ENCODE results near the gene MX2.
A peak's percentile ranks its signal among the peaks of the same experiment; 100 is the strongest.

Gene MX2

GRCh38 chr21:41364308-41364707, 2.5 kb downstream of the MX2 start:
- DNase-seq (ENCODE audit: low read depth), result no peak

GRCh38 chr21:41365377-41366107, 3.7 kb downstream of the MX2 start:
- DNase-seq (ENCODE audit: low read depth), result no peak

- DNase-seq (ENCODE audit: low read depth), result peak; percentile 64
Measured at GRCh38 chr21:41366522-41367151, 4.8 kb downstream of the MX2 start.

- DNase-seq (ENCODE audit: low read depth), result no peak
Measured at GRCh38 chr21:41367301-41367944, 5.6 kb downstream of the MX2 start.

DNA sequence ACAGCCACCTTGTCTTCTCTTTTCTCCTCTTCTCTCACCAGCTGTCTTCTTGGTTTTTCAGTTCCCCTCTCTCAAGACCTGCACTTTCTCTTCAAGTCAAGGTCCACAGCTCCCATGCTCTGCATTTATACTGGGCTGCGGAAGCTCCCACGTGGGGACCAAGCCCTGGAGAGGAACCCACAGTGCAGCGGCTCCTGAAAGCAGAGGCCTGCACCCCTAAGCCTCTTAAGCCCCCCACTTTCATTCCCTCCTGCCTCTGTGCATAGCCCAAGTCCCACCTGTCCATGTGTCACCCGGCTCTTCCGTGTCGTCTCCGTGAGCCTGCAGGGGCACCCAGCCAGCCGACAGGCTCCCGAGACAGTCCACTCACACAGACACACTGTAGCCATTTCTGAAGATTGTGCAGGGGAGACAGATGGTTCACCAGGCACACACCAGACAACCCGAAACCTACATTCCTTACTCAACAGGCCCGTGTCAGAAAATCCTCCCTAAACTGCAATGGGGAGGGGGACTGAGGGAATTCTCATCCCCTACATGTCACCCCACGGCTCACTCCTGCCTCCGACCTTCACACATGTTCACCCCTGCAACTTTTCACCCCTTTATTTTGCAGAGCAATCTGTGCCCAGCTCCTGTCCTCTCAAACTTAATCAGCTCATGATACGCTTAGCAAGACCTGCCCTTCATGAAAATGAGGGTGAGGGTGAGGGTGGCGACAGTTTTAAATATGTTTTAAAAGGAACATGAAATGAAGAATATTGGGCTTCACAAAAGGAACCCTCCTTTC, 6.3 kb downstream of the MX2 start:
- no peak for DNase-seq (ENCODE audit: low read depth)

DNA sequence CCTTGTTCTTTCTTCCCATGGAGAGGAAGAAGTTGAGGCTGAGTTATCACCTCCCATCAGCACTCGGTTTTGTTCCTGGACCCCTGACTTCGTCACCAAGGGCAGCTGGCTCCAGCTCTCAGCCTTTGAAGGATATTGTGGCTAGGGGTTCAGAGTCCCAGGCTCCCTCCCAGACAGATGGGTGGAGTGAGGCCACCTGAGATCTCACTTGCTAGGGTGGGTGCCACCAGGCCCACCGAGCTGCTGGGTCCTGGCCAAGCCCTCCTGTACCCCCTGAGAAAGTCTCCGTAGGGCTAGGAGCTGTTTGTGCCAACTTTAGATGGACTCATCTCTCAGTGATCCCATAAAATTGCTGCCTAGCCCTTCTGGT, 6.9 kb downstream of the MX2 start:
- DNase-seq (ENCODE audit: low read depth), result no peak

GRCh38 chr21:41369105-41369919, 7.5 kb downstream of the MX2 start:
- no peak for DNase-seq (ENCODE audit: low read depth)

DNA sequence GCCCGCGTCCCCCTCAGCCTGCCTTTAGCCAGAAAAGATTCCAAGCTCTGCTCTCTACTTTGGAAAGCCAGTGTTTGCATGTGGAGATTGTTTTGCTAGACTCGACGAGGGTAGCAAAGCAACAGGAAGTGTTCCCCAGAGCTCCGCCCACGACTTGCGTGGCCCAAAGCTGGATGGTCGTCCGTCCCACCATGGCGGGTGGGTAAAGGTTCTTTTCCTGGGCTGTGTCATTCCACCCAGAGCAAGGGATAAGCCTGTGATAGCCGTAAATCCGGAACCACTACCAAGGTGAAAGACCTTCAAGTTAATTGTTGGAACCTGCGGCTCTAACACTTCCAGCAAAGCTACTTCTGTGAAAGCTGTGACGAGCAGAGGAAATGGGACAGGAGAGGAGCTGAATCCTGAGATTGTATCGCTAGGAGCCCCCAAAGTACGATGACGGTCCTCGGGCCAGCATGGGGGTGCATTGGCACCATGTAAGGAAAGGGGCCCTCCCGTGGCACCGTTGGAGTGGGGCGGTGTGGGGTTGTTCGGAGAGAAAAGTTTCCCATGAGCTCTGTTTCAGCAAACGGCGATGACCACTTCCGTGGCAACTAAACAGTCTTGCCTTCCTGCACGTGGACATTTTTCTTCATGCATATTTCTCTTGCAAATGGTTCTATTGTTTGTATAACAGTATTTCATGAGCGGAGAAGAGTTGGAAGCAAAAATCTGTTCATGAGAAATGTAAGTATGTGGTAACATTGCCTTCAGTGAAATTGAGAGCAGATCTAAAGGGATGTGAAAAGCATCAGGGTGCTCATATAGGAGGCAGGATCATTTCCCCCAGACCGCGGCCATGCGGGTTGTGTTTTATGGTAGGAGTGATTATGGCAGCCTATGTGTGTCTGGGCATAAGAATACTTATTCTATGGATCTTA, 8.4 kb downstream of the MX2 start:
- no peak for DNase-seq (ENCODE audit: low read depth)

DNA sequence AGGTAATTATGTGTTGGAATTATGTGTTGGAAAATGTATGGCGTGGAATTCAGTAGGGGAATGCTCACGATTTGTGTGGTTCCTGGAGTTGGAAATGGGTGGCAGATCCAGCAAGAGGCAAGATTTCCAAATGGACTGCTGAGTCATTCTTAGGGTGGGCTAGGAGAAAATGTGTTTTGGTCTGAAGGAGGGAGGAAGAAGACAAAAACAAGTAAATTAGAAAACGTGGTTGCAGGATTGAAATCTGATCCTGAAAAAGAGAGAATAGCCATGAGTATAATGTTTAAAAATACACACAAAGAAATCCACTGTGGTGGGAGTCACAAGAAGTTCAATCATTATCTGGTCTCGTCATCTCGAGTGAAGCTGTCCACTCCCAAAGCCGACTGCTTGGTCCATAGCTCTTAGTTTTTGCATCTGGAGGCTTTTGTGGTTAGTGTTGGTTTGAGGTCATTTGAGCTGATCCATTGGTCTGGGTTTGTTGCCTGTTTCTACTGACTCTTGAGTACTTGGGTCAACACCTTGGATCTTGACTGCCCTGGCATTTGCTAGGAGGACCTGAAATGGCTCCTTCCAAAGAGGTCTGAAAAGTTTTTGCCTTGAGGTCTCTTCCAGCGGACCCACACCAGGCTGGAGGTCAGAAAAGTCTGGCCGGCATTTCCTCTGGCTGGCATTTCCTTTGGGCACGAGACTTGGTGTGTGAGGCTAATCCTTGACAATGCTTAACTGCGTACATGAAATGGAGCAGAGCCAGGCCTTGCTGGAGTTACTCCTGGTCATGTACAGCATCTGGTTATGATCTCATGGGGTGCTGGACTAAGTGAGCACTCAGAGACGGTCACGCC, 9.2 kb downstream of the MX2 start:
- no peak for DNase-seq (ENCODE audit: low read depth)

GRCh38 chr21:41371685-41372030, 9.8 kb downstream of the MX2 start:
- no peak for DNase-seq (ENCODE audit: low read depth)

DNA sequence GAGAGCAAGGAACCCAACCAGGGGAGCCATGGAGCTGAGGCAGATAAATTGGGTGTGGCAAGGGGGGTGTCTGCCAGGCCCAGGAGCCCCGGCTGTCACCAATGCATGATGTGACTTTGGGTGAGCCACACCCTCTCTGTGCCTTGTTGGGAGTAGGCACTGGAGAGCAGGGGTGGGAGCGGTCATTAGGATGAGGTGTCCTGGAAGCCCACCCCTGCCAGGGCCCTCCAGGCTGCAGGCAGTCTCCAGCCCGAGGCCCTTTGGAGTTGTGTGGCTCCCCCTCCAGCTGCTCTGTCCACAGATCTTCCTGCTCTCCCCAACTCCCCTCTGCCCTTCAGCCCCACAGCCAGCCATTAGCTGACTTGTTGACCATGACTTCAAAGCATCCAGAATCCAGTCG, 11.4 kb downstream of the MX2 start:
- DNase-seq (ENCODE audit: low read depth), result no peak

- DNase-seq (ENCODE audit: low read depth), result no peak
Measured at GRCh38 chr21:41373763-41374162, 11.9 kb downstream of the MX2 start.

DNA sequence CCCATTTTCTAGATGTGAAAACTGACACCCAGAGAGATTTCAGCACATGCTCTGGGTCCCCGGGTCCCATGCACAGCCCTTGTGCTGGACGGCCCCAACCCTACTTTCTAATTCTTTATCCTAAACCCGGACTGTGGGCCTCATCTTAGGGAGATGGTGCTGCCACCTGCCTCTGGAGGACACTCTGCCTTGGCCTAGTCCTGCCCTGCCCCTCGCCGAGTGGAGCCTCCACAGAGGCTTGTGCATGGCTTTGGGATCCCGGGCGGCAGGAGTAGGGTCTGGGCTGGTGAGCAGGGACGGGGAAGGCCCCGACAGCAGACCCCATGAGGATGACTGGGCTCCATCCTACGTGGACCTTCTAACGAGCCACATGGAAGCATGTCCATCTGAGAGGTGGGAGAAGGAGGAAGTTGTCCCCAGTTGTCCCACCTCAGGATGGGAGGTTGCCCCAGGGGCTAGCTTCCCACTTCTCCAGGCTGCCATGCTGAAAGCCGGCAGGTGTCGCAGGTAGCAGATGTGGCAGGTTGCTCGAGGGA, 12.4 kb downstream of the MX2 start:
- no peak for DNase-seq (ENCODE audit: low read depth)

DNA sequence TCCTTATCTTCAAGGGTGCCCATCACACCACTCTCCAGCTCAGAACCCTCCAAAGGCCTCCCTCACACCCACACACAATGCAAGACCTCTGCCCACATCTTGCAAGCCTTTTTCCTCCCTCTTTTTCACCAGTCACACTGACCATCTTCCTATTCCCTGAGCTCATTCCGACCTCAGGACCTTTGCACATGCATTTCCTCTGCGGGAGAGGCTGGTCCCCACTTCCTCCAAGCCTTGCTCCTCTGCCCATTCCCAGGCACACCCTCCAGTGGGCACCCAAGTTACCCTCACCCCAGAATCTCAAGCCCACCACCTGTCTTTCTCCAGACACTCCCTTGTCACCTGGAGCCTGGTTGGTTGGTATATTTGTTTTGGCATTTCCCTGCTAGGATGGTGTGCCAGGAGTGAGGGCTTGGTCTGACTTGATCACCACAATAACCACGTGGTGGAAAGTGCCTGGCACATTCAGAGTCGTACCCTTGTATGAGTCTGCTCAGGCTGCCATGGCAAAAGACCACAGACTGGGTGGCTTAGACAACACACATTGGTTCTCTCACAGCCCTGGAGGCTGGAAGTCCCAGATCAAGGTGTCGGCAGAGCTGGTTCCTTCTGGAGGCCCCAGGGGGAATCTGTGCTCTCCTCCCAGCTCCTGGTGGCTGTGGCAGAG, 13.2 kb downstream of the MX2 start:
- no peak for DNase-seq (ENCODE audit: low read depth)

GRCh38 chr21:41375875-41376274, 14.0 kb downstream of the MX2 start:
- DNase-seq (ENCODE audit: low read depth), result no peak

DNA sequence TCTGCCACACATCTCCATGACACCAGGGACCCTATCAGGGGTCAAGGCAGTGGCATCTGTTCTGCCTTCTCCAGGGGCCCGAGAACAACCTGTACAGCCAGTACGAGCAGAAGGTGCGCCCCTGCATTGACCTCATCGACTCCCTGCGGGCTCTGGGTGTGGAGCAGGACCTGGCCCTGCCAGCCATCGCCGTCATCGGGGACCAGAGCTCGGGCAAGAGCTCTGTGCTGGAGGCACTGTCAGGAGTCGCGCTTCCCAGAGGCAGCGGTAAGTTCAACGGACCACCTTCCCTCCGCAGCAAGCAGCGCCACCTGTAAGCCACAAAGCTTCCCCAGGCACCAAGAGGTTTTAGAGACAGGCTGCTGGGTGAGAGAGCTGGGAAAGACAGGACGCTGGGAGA, 15.9 kb downstream of the MX2 start:
- DNase-seq (ENCODE audit: low read depth), result no peak

GRCh38 chr21:41378849-41379248, 17.0 kb downstream of the MX2 start:
- DNase-seq (ENCODE audit: low read depth), result no peak

DNA sequence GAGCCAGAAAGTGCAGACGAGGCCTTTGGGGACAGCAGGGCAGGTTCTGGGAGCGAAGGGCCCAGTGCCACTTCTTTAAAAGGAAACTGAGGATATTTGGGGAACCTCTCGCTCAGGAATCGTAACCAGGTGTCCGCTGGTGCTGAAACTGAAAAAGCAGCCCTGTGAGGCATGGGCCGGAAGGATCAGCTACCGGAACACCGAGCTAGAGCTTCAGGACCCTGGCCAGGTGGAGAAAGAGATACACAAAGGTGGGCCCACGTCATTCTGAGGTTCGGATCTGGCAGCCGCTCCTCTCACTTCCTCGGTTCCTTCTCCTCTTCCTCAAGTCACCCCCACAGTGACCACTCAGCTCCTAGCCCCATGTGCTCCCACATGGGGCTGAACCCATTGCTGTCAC, 18.1 kb downstream of the MX2 start:
- DNase-seq (ENCODE audit: low read depth), result no peak

- DNase-seq (ENCODE audit: low read depth), result no peak
Measured at GRCh38 chr21:41381731-41382130, 19.9 kb downstream of the MX2 start.
